Spleen (tissue), 7 donors: ENCODE measurements around the gene DCAF15.
A peak's percentile ranks its signal among the peaks of the same experiment; 100 is the strongest.

Experiments
- POLR2A ChIP-seq, 3 donors: fragments of 450-650 bp; IDR thresholded peaks; one replicate each; pipeline ENCODE4 v1.5.1; 2017; ENCODE audit warnings: antibody characterized with exemption in 3 of 3, mild to moderate bottlenecking in 1 of 3
- POLR2AphosphoS5 ChIP-seq, 3 donors: sonication (generic); formaldehyde crosslinking; IDR thresholded peaks; one replicate each; pipeline ENCODE4 v1.5.1; 2017; ENCODE audit warnings: antibody characterized with exemption in 3 of 3
- TF ChIP-seq, protein P1 (sequence below), 11 experiments: fragments of 200-600 bp in 7 of 11; fragments of 450-650 bp in 4 of 11; sonication (generic) in 4 of 11; IDR thresholded peaks in 8 of 11; conservative IDR thresholded peaks in 3 of 11; 1 replicate in 7 of 11; 2 replicates in 4 of 11; pipeline versions ENCODE4 v1.4.0 to v1.8.0; 2016 to 2021; ENCODE audit warnings: antibody characterized with exemption in 11 of 11, inconsistent platforms in 4 of 11, mild to moderate bottlenecking in 1 of 11
- donor health status: DM: no; HTN: no; CAD: no; lungs with moderate emphysema.
- donor health status: DM: no; HTN: no; CAD: no.
- donor health status: DM: no; HTN: no; CAD: no.

GRCh38 chr19:13932911-13933393, 19.4 kb upstream of the DCAF15 start:
- TF ChIP-seq, protein P1, sequence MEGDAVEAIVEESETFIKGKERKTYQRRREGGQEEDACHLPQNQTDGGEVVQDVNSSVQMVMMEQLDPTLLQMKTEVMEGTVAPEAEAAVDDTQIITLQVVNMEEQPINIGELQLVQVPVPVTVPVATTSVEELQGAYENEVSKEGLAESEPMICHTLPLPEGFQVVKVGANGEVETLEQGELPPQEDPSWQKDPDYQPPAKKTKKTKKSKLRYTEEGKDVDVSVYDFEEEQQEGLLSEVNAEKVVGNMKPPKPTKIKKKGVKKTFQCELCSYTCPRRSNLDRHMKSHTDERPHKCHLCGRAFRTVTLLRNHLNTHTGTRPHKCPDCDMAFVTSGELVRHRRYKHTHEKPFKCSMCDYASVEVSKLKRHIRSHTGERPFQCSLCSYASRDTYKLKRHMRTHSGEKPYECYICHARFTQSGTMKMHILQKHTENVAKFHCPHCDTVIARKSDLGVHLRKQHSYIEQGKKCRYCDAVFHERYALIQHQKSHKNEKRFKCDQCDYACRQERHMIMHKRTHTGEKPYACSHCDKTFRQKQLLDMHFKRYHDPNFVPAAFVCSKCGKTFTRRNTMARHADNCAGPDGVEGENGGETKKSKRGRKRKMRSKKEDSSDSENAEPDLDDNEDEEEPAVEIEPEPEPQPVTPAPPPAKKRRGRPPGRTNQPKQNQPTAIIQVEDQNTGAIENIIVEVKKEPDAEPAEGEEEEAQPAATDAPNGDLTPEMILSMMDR (IDR thresholded peaks at IDR 0.05 in 8 of 11, conservative IDR thresholded peaks at IDR 0.05 in 3 of 11): no peak
- no peak for TF ChIP-seq POLR2A (IDR thresholded peaks at IDR 0.05)
- peak in 2 of 3 donors; percentile 11 to 58 for TF ChIP-seq POLR2AphosphoS5 (IDR thresholded peaks at IDR 0.05)
